ENCODE data around the gene NR2F2. TPM values are rescaled to one million over a fixed set of nuclear protein-coding genes. Genes with fewer than 3 reads are reported as not detected.
A peak's percentile ranks its signal among the peaks of the same experiment; 100 is the strongest.

The NR2F2 gene
- polyA plus RNA-seq, 1 donor (not counting 4 experiments of a cell fraction or from before 2014, with no cell fraction given) = 19.5 TPM

GRCh38 chr15:96334017-96334704 lies 3.7 kb downstream of the NR2F2 start:
- TF ChIP-seq EZH2 (IDR thresholded peaks at IDR 0.05; ENCODE audit: low read length) (no peak), CTCF (optimal IDR thresholded peaks at IDR 0.05 in 1 of 3, IDR thresholded peaks at IDR 0.05 in 1 of 3, conservative IDR thresholded peaks at IDR 0.05 in 1 of 3; ENCODE audit: extremely low read depth in 1 of 3, insufficient read depth in 2 of 3, low read length in 3 of 3) (no peak)

GRCh38 chr15:96334705-96335410 lies 4.4 kb downstream of the NR2F2 start:
- H3K27me3 ChIP-seq (ENCODE audit: control insufficient read depth, extremely low read depth, insufficient read depth, low read length) = no peaks in the 10 kb centered on the region
- peak overlapping the region; percentile 48 for H3K27ac ChIP-seq (ENCODE audit: control insufficient read depth, insufficient read depth, low read length)
- H3K4me3 ChIP-seq (ENCODE audit: control insufficient read depth in 2 of 3, extremely low read depth in 1 of 3, insufficient read depth in 2 of 3, low read depth in 1 of 3, low read length in 3 of 3) = peak overlapping the region; percentile 66 to 74 (median 70)
- peak overlapping the region; percentile 93 for H3K4me2 ChIP-seq (ENCODE audit: control insufficient read depth, extremely low read depth, insufficient read depth, low read depth, low read length)
- FAIRE-seq (no peak), DNase-seq (ENCODE audit: low read depth, low spot score) (no peak)
- no peaks in the 10 kb centered on the region for H4K20me1 ChIP-seq (ENCODE audit: control insufficient read depth, extremely low read depth, insufficient read depth, low read length)
- dilution Hi-C loops (cut with MboI; ENCODE audit: extremely low pct_ligation_motif_present, low sequenced_read_pairs) = no loop called here
- H3K9ac ChIP-seq (ENCODE audit: control insufficient read depth, extremely low read depth, insufficient read depth, low read length) = peak overlapping the region; percentile 42
- H3K36me3 ChIP-seq (ENCODE audit: control insufficient read depth in 2 of 2, extremely low read depth in 1 of 2, insufficient read depth in 2 of 2, low read length in 2 of 2) = peaks cover 17 to 28% of the 10 kb centered on the region in 2 experiments
- peaks cover 90% of the 10 kb centered on the region for H3K79me2 ChIP-seq (ENCODE audit: control insufficient read depth, insufficient read depth, low read length)
- H3K4me1 ChIP-seq (ENCODE audit: control insufficient read depth, extremely low read depth, insufficient read depth, low read length) = peaks cover 42% of the 10 kb centered on the region
- no peaks in the 10 kb centered on the region for H3K9me3 ChIP-seq (ENCODE audit: control insufficient read depth, low read depth, low read length)
- no peak overlapping the region for H2AFZ ChIP-seq (ENCODE audit: control insufficient read depth, low read length)
- no peaks in the 10 kb centered on the region for H3K9me1 ChIP-seq (ENCODE audit: control insufficient read depth, extremely low read depth, insufficient read depth, low read length)
- TF ChIP-seq EZH2 (IDR thresholded peaks at IDR 0.05; ENCODE audit: low read length) = no peak
- TF ChIP-seq CTCF (optimal IDR thresholded peaks at IDR 0.05 in 1 of 3, IDR thresholded peaks at IDR 0.05 in 1 of 3, conservative IDR thresholded peaks at IDR 0.05 in 1 of 3; ENCODE audit: extremely low read depth in 1 of 3, insufficient read depth in 2 of 3, low read length in 3 of 3) = no peak

More at GRCh38 chr15:96334017-96334704, 3.7 kb downstream of the NR2F2 start:
- Histone ChIP-seq H4K20me1 (ENCODE audit: control insufficient read depth, extremely low read depth, insufficient read depth, low read length) (no peaks in the 10 kb centered on the region), H3K36me3 (ENCODE audit: control insufficient read depth in 2 of 2, extremely low read depth in 1 of 2, insufficient read depth in 2 of 2, low read length in 2 of 2) (peaks cover 17 to 28% of the 10 kb centered on the region in 2 experiments), H3K27ac (ENCODE audit: control insufficient read depth, insufficient read depth, low read length) (no peak overlapping the region), H3K27me3 (ENCODE audit: control insufficient read depth, extremely low read depth, insufficient read depth, low read length) (no peaks in the 10 kb centered on the region), H3K9ac (ENCODE audit: control insufficient read depth, extremely low read depth, insufficient read depth, low read length) (peak overlapping the region; percentile 92), H3K9me3 (ENCODE audit: control insufficient read depth, low read depth, low read length) (no peaks in the 10 kb centered on the region), H3K4me2 (ENCODE audit: control insufficient read depth, extremely low read depth, insufficient read depth, low read depth, low read length) (peak overlapping the region; percentile 93), H2AFZ (ENCODE audit: control insufficient read depth, low read length) (no peak overlapping the region), H3K79me2 (ENCODE audit: control insufficient read depth, insufficient read depth, low read length) (peaks cover 89% of the 10 kb centered on the region), H3K9me1 (ENCODE audit: control insufficient read depth, extremely low read depth, insufficient read depth, low read length) (no peaks in the 10 kb centered on the region), H3K4me3 (ENCODE audit: control insufficient read depth in 2 of 3, extremely low read depth in 1 of 3, insufficient read depth in 2 of 3, low read depth in 1 of 3, low read length in 3 of 3) (peak overlapping the region; percentile 74 to 98 (median 97)), H3K4me1 (ENCODE audit: control insufficient read depth, extremely low read depth, insufficient read depth, low read length) (peaks cover 43% of the 10 kb centered on the region)
- dilution Hi-C loops (cut with MboI; ENCODE audit: extremely low pct_ligation_motif_present, low sequenced_read_pairs) = no loop called here
- FAIRE-seq (no peak), DNase-seq (ENCODE audit: low read depth, low spot score) (no peak)

Measured in keratinocyte (primary cell).